SK-N-SH treated with all-trans-retinoic acid at 6 μM for 48 hours (cell line): Measurements from ENCODE around the gene TIGD6.

Source experiments
- ATAC-seq: fragments of 200-7000 bp; cut with Tn5 transposase; 3 replicates; pipeline ENCODE4 v1.9.1; 2020; ENCODE audit warnings: mild to moderate bottlenecking, moderate library complexity
- BACH2 ChIP-seq: fragments of 250-450 bp; sonication (Bioruptor Pico); IDR thresholded peaks from 2 replicates; pipeline ENCODE4 v1.9.0; 2021; ENCODE audit warnings: mild to moderate bottlenecking, borderline replicate concordance
- CREB5 ChIP-seq: fragments of 250-450 bp; sonication (Bioruptor Pico); IDR thresholded peaks from 2 replicates; pipeline ENCODE4 v1.5.1; 2020; ENCODE audit warnings: low read depth, mild to moderate bottlenecking, moderate library complexity
- CSDC2 ChIP-seq: fragments of 250-450 bp; sonication (Bioruptor Pico); IDR thresholded peaks from 2 replicates; pipeline ENCODE4 v1.5.0; 2020; ENCODE audit warnings: mild to moderate bottlenecking, moderate library complexity
- ESRRG ChIP-seq: fragments of 250-450 bp; sonication (Bioruptor Pico); IDR thresholded peaks from 2 replicates; pipeline ENCODE4 v1.6.1; 2021; ENCODE audit warnings: mild to moderate bottlenecking
- GLIS3 ChIP-seq: fragments of 250-450 bp; sonication (Bioruptor Pico); IDR thresholded peaks from 2 replicates; pipeline ENCODE4 v1.5.0; 2020; ENCODE audit warnings: mild to moderate bottlenecking, moderate library complexity
- ISL1 ChIP-seq: fragments of 250-450 bp; sonication (Bioruptor Pico); IDR thresholded peaks from 2 replicates; pipeline ENCODE4 v2.1.2; 2022; ENCODE audit warnings: mild to moderate bottlenecking, moderate library complexity
- OSR1 ChIP-seq: fragments of 250-450 bp; sonication (Bioruptor Pico); IDR thresholded peaks from 2 replicates; pipeline ENCODE4 v1.8.0; 2022; ENCODE audit warnings: moderate library complexity, mild to moderate bottlenecking, inconsistent platforms
- PATZ1 ChIP-seq: fragments of 250-450 bp; sonication (Bioruptor Pico); IDR thresholded peaks from 2 replicates; pipeline ENCODE4 v1.8.0; 2020; ENCODE audit warnings: mild to moderate bottlenecking, moderate library complexity, borderline replicate concordance
- PPARA ChIP-seq: fragments of 250-450 bp; sonication (Bioruptor Pico); IDR thresholded peaks from 2 replicates; pipeline ENCODE4 v1.5.0; 2020; ENCODE audit warnings: mild to moderate bottlenecking, borderline replicate concordance
- RARB ChIP-seq: fragments of 250-450 bp; sonication (Bioruptor Pico); IDR thresholded peaks from 2 replicates; pipeline ENCODE4 v1.8.0; 2021; ENCODE audit warnings: mild to moderate bottlenecking, moderate library complexity
- SNAI2 ChIP-seq: fragments of 250-450 bp; sonication (Bioruptor Pico); IDR thresholded peaks from 2 replicates; pipeline ENCODE4 v1.5.0; 2020; ENCODE audit warnings: mild to moderate bottlenecking, moderate library complexity
- TCF4 ChIP-seq: fragments of 250-450 bp; sonication (Bioruptor Pico); IDR thresholded peaks from 2 replicates; pipeline ENCODE4 v1.8.0; 2021; ENCODE audit warnings: mild to moderate bottlenecking, moderate library complexity, borderline replicate concordance
- TOX ChIP-seq: fragments of 250-450 bp; sonication (Bioruptor Pico); IDR thresholded peaks from 2 replicates; pipeline ENCODE4 v1.8.0; 2021; ENCODE audit warnings: mild to moderate bottlenecking, moderate library complexity, borderline replicate concordance
- TSHZ2 ChIP-seq: fragments of 250-450 bp; sonication (Bioruptor Pico); IDR thresholded peaks from 2 replicates; pipeline ENCODE4 v1.5.0; 2020; ENCODE audit warnings: mild to moderate bottlenecking, moderate library complexity
- ZC3H10 ChIP-seq: fragments of 250-450 bp; sonication (Bioruptor Pico); IDR thresholded peaks from 2 replicates; pipeline ENCODE4 v1.5.1; 2021; ENCODE audit warnings: mild to moderate bottlenecking, moderate library complexity
- ZFP3 ChIP-seq: fragments of 250-450 bp; sonication (Bioruptor Pico); IDR thresholded peaks from 2 replicates; pipeline ENCODE4 v1.5.0; 2020; ENCODE audit warnings: mild to moderate bottlenecking, moderate library complexity
- ZFP30 ChIP-seq: fragments of 450-650 bp; formaldehyde crosslinking; IDR thresholded peaks from 2 replicates; pipeline ENCODE4 v1.5.0; 2022; ENCODE audit warnings: mild to moderate bottlenecking, moderate library complexity
- ZNF565 ChIP-seq: fragments of 450-650 bp; formaldehyde crosslinking; conservative IDR thresholded peaks from 2 replicates; pipeline ENCODE4 v1.5.0; 2020; ENCODE audit warnings: low read depth, mild to moderate bottlenecking, moderate library complexity
- ZNF70 ChIP-seq: fragments of 450-650 bp; formaldehyde crosslinking; IDR thresholded peaks from 2 replicates; pipeline ENCODE4 v1.5.0; 2020; ENCODE audit warnings: mild to moderate bottlenecking, moderate library complexity
- ZNF8 ChIP-seq: fragments of 450-650 bp; formaldehyde crosslinking; IDR thresholded peaks from 2 replicates; pipeline ENCODE4 v1.5.0; 2020; ENCODE audit warnings: mild to moderate bottlenecking, moderate library complexity
- TF ChIP-seq, protein P1 (sequence below): fragments of 250-450 bp; sonication (Bioruptor Pico); IDR thresholded peaks from 2 replicates; pipeline ENCODE4 v1.8.0; 2021; ENCODE audit warnings: low read depth, mild to moderate bottlenecking, moderate library complexity, borderline replicate concordance
- TF ChIP-seq, protein P2 (sequence below): fragments of 250-450 bp; sonication (Bioruptor Pico); IDR thresholded peaks from 2 replicates; pipeline ENCODE4 v1.5.1; 2021; ENCODE audit warnings: mild to moderate bottlenecking, moderate library complexity

TIGD6 gene

GRCh38 chr5:149982505-149982904 is 17.9 kb downstream of the TIGD6 start (continued):
- TF ChIP-seq ESRRG (no peak), ZC3H10 (CRISPR knock-in tag) (no peak), ISL1 (CRISPR knock-in tag) (no peak), ZNF8 (CRISPR knock-in tag) (no peak)
- TF ChIP-seq, protein P1, sequence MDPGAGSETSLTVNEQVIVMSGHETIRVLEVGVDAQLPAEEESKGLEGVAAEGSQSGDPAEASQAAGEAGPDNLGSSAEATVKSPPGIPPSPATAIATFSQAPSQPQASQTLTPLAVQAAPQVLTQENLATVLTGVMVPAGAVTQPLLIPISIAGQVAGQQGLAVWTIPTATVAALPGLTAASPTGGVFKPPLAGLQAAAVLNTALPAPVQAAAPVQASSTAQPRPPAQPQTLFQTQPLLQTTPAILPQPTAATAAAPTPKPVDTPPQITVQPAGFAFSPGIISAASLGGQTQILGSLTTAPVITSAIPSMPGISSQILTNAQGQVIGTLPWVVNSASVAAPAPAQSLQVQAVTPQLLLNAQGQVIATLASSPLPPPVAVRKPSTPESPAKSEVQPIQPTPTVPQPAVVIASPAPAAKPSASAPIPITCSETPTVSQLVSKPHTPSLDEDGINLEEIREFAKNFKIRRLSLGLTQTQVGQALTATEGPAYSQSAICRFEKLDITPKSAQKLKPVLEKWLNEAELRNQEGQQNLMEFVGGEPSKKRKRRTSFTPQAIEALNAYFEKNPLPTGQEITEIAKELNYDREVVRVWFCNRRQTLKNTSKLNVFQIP: no peak

DNA sequence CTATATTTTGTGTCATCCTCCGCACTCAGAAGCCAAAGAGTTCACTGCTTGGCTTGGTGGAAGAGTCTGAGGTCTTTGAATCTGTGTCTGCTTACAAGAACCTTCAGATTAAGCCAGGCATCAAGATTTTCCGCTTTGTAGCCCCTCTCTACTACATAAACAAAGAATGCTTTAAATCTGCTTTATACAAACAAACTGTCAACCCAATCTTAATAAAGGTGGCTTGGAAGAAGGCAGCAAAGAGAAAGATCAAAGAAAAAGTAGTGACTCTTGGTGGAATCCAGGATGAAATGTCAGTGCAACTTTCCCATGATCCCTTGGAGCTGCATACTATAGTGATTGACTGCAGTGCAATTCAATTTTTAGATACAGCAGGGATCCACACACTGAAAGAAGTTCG is 19.2 kb downstream of the TIGD6 start:
- no peak for ATAC-seq
- TF ChIP-seq ZFP3 (CRISPR knock-in tag) (no peak), CSDC2 (CRISPR knock-in tag) (no peak), RARB (CRISPR knock-in tag) (no peak), GLIS3 (CRISPR knock-in tag) (no peak), PPARA (CRISPR knock-in tag) (no peak), TCF4 (no peak), ZNF70 (CRISPR knock-in tag) (no peak), ZFP30 (no peak), BACH2 (CRISPR knock-in tag) (no peak), OSR1 (CRISPR knock-in tag) (no peak), TOX (CRISPR knock-in tag) (no peak), CREB5 (CRISPR knock-in tag) (no peak), ISL1 (CRISPR knock-in tag) (no peak), ZC3H10 (CRISPR knock-in tag) (no peak)
- TF ChIP-seq, protein P1: no peak
- TF ChIP-seq, protein P2, sequence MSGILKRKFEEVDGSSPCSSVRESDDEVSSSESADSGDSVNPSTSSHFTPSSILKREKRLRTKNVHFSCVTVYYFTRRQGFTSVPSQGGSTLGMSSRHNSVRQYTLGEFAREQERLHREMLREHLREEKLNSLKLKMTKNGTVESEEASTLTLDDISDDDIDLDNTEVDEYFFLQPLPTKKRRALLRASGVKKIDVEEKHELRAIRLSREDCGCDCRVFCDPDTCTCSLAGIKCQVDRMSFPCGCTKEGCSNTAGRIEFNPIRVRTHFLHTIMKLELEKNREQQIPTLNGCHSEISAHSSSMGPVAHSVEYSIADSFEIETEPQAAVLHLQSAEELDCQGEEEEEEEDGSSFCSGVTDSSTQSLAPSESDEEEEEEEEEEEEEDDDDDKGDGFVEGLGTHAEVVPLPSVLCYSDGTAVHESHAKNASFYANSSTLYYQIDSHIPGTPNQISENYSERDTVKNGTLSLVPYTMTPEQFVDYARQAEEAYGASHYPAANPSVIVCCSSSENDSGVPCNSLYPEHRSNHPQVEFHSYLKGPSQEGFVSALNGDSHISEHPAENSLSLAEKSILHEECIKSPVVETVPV (CRISPR knock-in tag): no peak

DNA sequence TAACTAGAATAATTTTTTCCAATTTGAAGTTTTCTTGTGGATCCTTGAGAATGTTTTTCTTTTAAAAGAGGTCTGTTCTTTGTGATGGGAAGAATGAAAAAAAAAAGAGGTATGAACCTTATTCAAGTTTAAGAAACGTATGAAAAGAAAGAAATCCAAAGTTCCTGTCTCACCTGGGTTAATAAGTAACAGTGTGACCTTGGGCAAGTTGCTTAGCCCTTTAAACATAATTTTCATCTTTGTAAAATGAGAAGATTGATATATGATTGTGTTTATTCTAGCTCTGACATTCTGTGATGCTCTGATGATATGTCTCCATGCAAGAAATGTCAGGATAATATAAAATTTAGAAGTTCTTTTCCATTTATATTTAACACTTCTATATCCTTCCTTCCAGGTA is 20.6 kb downstream of the TIGD6 start:
- no peak for TF ChIP-seq ISL1 (CRISPR knock-in tag)
- TF ChIP-seq ZFP3 (CRISPR knock-in tag): no peak
- no peak for TF ChIP-seq GLIS3 (CRISPR knock-in tag)
- TF ChIP-seq TSHZ2: no peak
- TF ChIP-seq, protein P2 (CRISPR knock-in tag): no peak
- TF ChIP-seq ESRRG: no peak
- TF ChIP-seq TOX (CRISPR knock-in tag): no peak
- TF ChIP-seq CREB5 (CRISPR knock-in tag): no peak
- no peak for TF ChIP-seq ZFP30
- no peak for TF ChIP-seq SNAI2 (CRISPR knock-in tag)
- TF ChIP-seq PATZ1 (CRISPR knock-in tag): no peak
- no peak for TF ChIP-seq RARB (CRISPR knock-in tag)
- no peak for TF ChIP-seq TCF4
- TF ChIP-seq, protein P1: no peak
- TF ChIP-seq ZNF565 (CRISPR knock-in tag): no peak
- TF ChIP-seq BACH2 (CRISPR knock-in tag): no peak
- TF ChIP-seq ZNF8 (CRISPR knock-in tag): no peak
- TF ChIP-seq CSDC2 (CRISPR knock-in tag): no peak
- no peak for ATAC-seq
